NCI-H2107 treated with DMSO at 0.1 percent for 48 hours (cell line): ENCODE measurements around the gene TRAF3.

Source experiments
- DNase-seq: peaks from one replicate; lab custom pipeline; 2025; ENCODE audit not compliant: unreplicated experiment; lab: John Stamatoyannopoulos, UW

The TRAF3 gene

GRCh38 chr14:102949062-102949800 is 172.0 kb downstream of the TRAF3 start:
- DNase-seq, result no peak

GRCh38 chr14:102949801-102950451 is 172.7 kb downstream of the TRAF3 start:
- DNase-seq, result no peak

GRCh38 chr14:102951034-102951433 is 173.8 kb downstream of the TRAF3 start:
- DNase-seq, result no peak

- no peak for DNase-seq
Observed at GRCh38 chr14:102951799-102952198, 174.6 kb downstream of the TRAF3 start.

GRCh38 chr14:102952276-102952675 is 175.0 kb downstream of the TRAF3 start:
- DNase-seq, result no peak

GRCh38 chr14:102953100-102953499 is 175.9 kb downstream of the TRAF3 start:
- DNase-seq, result no peak

- DNase-seq, result no peak
Observed at GRCh38 chr14:102954081-102954789, 177.0 kb downstream of the TRAF3 start.

- DNase-seq, result no peak
Observed at GRCh38 chr14:102955636-102956408, 178.6 kb downstream of the TRAF3 start.

- no peak for DNase-seq
Observed at GRCh38 chr14:102957222-102957621, 180.0 kb downstream of the TRAF3 start.

- no peak for DNase-seq
Observed at GRCh38 chr14:102958461-102958860, 181.2 kb downstream of the TRAF3 start.
